Smooth muscle cell (in vitro differentiated cells): Measurements from ENCODE around the gene SCAMP4. TPM values are rescaled to one million over a fixed set of nuclear protein-coding genes. Genes with fewer than 3 reads are reported as not detected.

Experiments
- DNase-seq: peaks from one replicate; lab custom pipeline; 2025; ENCODE audit not compliant: unreplicated experiment; lab: John Stamatoyannopoulos, UW
- H2AFZ ChIP-seq: fragments of 200-600 bp; sonication (generic); 2 replicates; pipeline ENCODE4 v1.6.0; 2016; ENCODE audit warnings: antibody characterized with exemption, low read depth, mild to moderate bottlenecking
- H3F3A ChIP-seq: fragments of 200-600 bp; sonication (generic); 2 replicates; pipeline ENCODE4 v1.6.0; 2017; ENCODE audit warnings: antibody characterized with exemption, low read depth
- H3K27ac ChIP-seq: fragments of 200-600 bp; sonication (generic); 2 replicates; pipeline ENCODE4 v1.5.1; 2016; ENCODE audit warnings: low read depth, mild to moderate bottlenecking
- H3K27me3 ChIP-seq: fragments of 200-600 bp; sonication (generic); 2 replicates; pipeline ENCODE4 v1.6.1; 2016; ENCODE audit warnings: low read depth, mild to moderate bottlenecking
- H3K36me3 ChIP-seq: fragments of 200-600 bp; sonication (generic); 2 replicates; pipeline ENCODE4 v1.5.1; 2016; ENCODE audit warnings: low read depth
- H3K4me1 ChIP-seq: fragments of 200-600 bp; sonication (generic); 2 replicates; pipeline ENCODE4 v1.5.1; 2016; ENCODE audit warnings: low read depth
- H3K4me2 ChIP-seq: fragments of 200-600 bp; sonication (generic); 2 replicates; pipeline ENCODE4 v1.6.0; 2016; ENCODE audit warnings: mild to moderate bottlenecking
- H3K4me3 ChIP-seq: fragments of 200-600 bp; sonication (generic); 2 replicates; pipeline ENCODE4 v1.5.1; 2016; ENCODE audit warnings: mild to moderate bottlenecking
- H3K79me2 ChIP-seq: fragments of 200-600 bp; sonication (generic); 2 replicates; pipeline ENCODE4 v1.6.0; 2016; ENCODE audit warnings: low read depth, mild to moderate bottlenecking
- H3K9ac ChIP-seq: fragments of 200-600 bp; sonication (generic); 2 replicates; pipeline ENCODE4 v1.6.0; 2016; ENCODE audit warnings: low read depth
- H3K9me3 ChIP-seq: fragments of 200-600 bp; sonication (generic); replicated peaks from 2 replicates; pipeline ENCODE4 v1.5.1; 2016; ENCODE audit warnings: low read depth
- H4K20me1 ChIP-seq: fragments of 200-600 bp; sonication (generic); 2 replicates; pipeline ENCODE4 v1.6.0; 2016; ENCODE audit warnings: low read depth
- WGBS: methylation state at CpG from one replicate; pipeline ENCODE4 v1.1.7; 2016; ENCODE audit warnings: low lambda C conversion rate; 5-methylcytosine and 5-hydroxymethylcytosine counted together
- polyA plus RNA-seq: library from polyadenylated mRNA; unstranded; fragments of >200 nt; fragmentation: Nextera tagmentation; extraction: Ambion mirVana; gene quantifications from 2 replicates; pipeline ENCODE4 v1.2.1, GENCODE V29; 2016
- total RNA-seq: library from RNA; depleted of rRNA; stranded (reverse); fragments of >200 nt; gene quantifications from 2 replicates; pipeline ENCODE4 v1.2.3, GENCODE V29; 2014
- TF ChIP-seq, protein P1 (sequence below): fragments of 200-600 bp; sonication (generic); IDR thresholded peaks from 2 replicates; pipeline ENCODE4 v1.5.1; 2017; ENCODE audit warnings: borderline replicate concordance, mild to moderate bottlenecking, antibody characterized with exemption; ENCODE audit not compliant: insufficient read depth, poor library complexity, severe bottlenecking

SCAMP4 gene
- total and polyA plus RNA-seq, 2 experiments from 2014 or later, result 54.5 to 96.9 TPM

DNA sequence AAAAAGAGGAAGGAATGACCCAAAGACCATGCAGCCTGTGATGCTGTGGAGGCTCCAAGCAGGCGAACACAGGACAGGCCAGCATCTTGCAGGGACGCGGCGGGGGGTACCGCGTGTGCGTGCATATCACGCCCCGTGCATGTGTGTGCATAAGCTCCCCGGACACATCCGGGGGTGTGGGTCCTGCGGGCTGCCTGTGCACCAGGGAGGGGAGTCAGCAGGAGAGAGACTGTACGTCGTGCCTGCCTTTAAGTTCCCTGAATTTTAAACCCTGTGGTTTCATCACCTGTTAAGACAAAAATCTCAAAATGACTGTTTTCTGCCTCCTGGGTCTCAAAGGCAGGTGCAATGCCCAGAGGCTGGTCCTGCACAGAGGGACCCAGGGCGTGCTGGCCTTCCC lies 16.6 kb downstream of the SCAMP4 start:
- Histone ChIP-seq H3F3A (no peaks in the 10 kb centered on the region), H3K4me3 (no peak overlapping the region), H3K79me2 (no peaks in the 10 kb centered on the region), H3K36me3 (no peaks in the 10 kb centered on the region), H3K9me3 (no peaks in the 10 kb centered on the region), H3K4me2 (no peak overlapping the region), H3K9ac (no peak overlapping the region), H4K20me1 (peaks cover 11% of the 10 kb centered on the region), H3K27me3 (no peaks in the 10 kb centered on the region), H3K27ac (no peak overlapping the region), H3K4me1 (no peaks in the 10 kb centered on the region), H2AFZ (no peak overlapping the region)
- DNase-seq, result no peak
- TF ChIP-seq, protein P1, sequence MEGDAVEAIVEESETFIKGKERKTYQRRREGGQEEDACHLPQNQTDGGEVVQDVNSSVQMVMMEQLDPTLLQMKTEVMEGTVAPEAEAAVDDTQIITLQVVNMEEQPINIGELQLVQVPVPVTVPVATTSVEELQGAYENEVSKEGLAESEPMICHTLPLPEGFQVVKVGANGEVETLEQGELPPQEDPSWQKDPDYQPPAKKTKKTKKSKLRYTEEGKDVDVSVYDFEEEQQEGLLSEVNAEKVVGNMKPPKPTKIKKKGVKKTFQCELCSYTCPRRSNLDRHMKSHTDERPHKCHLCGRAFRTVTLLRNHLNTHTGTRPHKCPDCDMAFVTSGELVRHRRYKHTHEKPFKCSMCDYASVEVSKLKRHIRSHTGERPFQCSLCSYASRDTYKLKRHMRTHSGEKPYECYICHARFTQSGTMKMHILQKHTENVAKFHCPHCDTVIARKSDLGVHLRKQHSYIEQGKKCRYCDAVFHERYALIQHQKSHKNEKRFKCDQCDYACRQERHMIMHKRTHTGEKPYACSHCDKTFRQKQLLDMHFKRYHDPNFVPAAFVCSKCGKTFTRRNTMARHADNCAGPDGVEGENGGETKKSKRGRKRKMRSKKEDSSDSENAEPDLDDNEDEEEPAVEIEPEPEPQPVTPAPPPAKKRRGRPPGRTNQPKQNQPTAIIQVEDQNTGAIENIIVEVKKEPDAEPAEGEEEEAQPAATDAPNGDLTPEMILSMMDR, result no peak
- WGBS, result 99% methylated on average over 15 of the region's 15 CpGs

GRCh38 chr19:1922803-1923202 lies 17.6 kb downstream of the SCAMP4 start:
- Histone ChIP-seq H4K20me1 (peaks cover 3% of the 10 kb centered on the region), H3K4me3 (no peak overlapping the region), H3K4me2 (no peak overlapping the region), H3K27ac (no peak overlapping the region), H3K79me2 (no peaks in the 10 kb centered on the region), H3K27me3 (no peaks in the 10 kb centered on the region), H3K9me3 (no peaks in the 10 kb centered on the region), H3K4me1 (no peaks in the 10 kb centered on the region), H3K36me3 (no peaks in the 10 kb centered on the region), H3F3A (peaks cover 3% of the 10 kb centered on the region), H3K9ac (no peak overlapping the region), H2AFZ (no peak overlapping the region)
- WGBS, result 95% methylated on average over 23 of the region's 23 CpGs
- DNase-seq, result no peak
- TF ChIP-seq, protein P1, result no peak

- Histone ChIP-seq H2AFZ (no peak overlapping the region), H3K36me3 (no peaks in the 10 kb centered on the region), H3K9ac (no peak overlapping the region), H3K27ac (no peak overlapping the region), H3K4me1 (no peaks in the 10 kb centered on the region), H3K9me3 (no peaks in the 10 kb centered on the region), H3F3A (peaks cover 3% of the 10 kb centered on the region), H3K4me2 (no peak overlapping the region), H3K4me3 (no peak overlapping the region), H3K79me2 (no peaks in the 10 kb centered on the region), H4K20me1 (no peaks in the 10 kb centered on the region), H3K27me3 (no peaks in the 10 kb centered on the region)
- no peak for DNase-seq
- TF ChIP-seq, protein P1, result no peak
- 94% methylated on average over 5 of the region's 8 CpGs for WGBS
Observed at GRCh38 chr19:1923319-1923718, 18.1 kb downstream of the SCAMP4 start.

GRCh38 chr19:1924320-1924961 lies 19.2 kb downstream of the SCAMP4 start:
- Histone ChIP-seq H3K4me1 (no peaks in the 10 kb centered on the region), H3K9ac (no peak overlapping the region), H3F3A (peaks cover 3% of the 10 kb centered on the region), H3K79me2 (no peaks in the 10 kb centered on the region), H2AFZ (no peak overlapping the region), H3K4me2 (no peak overlapping the region), H3K9me3 (no peaks in the 10 kb centered on the region), H3K4me3 (no peak overlapping the region), H3K36me3 (no peaks in the 10 kb centered on the region), H4K20me1 (no peaks in the 10 kb centered on the region), H3K27ac (no peak overlapping the region), H3K27me3 (no peaks in the 10 kb centered on the region)
- TF ChIP-seq, protein P1, result no peak
- DNase-seq, result no peak
- WGBS, result 97% methylated on average over 24 of the region's 35 CpGs
